ENCODE results near the gene CHCHD6.

DNA sequence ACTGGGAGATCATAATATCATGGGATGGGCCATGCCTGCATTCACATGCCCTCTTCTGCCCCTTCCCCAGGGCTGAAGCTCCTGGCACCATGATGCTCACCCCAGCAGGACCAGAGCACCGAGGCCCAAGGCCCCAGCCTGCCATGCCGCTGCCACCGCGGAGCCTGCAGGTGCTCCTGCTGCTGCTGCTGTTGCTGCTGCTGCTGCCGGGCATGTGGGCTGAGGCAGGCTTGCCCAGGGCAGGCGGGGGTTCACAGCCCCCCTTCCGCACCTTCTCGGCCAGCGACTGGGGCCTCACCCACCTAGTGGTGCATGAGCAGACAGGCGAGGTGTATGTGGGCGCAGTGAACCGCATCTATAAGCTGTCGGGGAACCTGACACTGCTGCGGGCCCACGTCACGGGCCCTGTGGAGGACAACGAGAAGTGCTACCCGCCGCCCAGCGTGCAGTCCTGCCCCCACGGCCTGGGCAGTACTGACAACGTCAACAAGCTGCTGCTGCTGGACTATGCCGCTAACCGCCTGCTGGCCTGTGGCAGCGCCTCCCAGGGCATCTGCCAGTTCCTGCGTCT is 284.5 kb downstream of the CHCHD6 start:
- no peak for TF ChIP-seq TEAD1 (CRISPR knock-in tag; IDR thresholded peaks at IDR 0.05)
- TF ChIP-seq, protein P1, sequence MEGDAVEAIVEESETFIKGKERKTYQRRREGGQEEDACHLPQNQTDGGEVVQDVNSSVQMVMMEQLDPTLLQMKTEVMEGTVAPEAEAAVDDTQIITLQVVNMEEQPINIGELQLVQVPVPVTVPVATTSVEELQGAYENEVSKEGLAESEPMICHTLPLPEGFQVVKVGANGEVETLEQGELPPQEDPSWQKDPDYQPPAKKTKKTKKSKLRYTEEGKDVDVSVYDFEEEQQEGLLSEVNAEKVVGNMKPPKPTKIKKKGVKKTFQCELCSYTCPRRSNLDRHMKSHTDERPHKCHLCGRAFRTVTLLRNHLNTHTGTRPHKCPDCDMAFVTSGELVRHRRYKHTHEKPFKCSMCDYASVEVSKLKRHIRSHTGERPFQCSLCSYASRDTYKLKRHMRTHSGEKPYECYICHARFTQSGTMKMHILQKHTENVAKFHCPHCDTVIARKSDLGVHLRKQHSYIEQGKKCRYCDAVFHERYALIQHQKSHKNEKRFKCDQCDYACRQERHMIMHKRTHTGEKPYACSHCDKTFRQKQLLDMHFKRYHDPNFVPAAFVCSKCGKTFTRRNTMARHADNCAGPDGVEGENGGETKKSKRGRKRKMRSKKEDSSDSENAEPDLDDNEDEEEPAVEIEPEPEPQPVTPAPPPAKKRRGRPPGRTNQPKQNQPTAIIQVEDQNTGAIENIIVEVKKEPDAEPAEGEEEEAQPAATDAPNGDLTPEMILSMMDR (IDR thresholded peaks at IDR 0.05), result no peak
- TF ChIP-seq, protein P2, sequence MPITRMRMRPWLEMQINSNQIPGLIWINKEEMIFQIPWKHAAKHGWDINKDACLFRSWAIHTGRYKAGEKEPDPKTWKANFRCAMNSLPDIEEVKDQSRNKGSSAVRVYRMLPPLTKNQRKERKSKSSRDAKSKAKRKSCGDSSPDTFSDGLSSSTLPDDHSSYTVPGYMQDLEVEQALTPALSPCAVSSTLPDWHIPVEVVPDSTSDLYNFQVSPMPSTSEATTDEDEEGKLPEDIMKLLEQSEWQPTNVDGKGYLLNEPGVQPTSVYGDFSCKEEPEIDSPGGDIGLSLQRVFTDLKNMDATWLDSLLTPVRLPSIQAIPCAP (CRISPR knock-in tag; IDR thresholded peaks at IDR 0.05), result no peak
- TF ChIP-seq, protein P3, sequence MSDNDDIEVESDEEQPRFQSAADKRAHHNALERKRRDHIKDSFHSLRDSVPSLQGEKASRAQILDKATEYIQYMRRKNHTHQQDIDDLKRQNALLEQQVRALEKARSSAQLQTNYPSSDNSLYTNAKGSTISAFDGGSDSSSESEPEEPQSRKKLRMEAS (CRISPR knock-in tag; IDR thresholded peaks at IDR 0.05), result no peak
- TF ChIP-seq, protein P4, sequence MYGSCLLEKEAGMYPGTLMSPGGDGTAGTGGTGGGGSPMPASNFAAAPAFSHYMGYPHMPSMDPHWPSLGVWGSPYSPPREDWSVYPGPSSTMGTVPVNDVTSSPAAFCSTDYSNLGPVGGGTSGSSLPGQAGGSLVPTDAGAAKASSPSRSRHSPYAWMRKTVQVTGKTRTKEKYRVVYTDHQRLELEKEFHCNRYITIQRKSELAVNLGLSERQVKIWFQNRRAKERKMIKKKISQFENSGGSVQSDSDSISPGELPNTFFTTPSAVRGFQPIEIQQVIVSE (CRISPR knock-in tag; IDR thresholded peaks at IDR 0.05; ENCODE audit: borderline replicate concordance), result no peak
- TF ChIP-seq, protein P5, sequence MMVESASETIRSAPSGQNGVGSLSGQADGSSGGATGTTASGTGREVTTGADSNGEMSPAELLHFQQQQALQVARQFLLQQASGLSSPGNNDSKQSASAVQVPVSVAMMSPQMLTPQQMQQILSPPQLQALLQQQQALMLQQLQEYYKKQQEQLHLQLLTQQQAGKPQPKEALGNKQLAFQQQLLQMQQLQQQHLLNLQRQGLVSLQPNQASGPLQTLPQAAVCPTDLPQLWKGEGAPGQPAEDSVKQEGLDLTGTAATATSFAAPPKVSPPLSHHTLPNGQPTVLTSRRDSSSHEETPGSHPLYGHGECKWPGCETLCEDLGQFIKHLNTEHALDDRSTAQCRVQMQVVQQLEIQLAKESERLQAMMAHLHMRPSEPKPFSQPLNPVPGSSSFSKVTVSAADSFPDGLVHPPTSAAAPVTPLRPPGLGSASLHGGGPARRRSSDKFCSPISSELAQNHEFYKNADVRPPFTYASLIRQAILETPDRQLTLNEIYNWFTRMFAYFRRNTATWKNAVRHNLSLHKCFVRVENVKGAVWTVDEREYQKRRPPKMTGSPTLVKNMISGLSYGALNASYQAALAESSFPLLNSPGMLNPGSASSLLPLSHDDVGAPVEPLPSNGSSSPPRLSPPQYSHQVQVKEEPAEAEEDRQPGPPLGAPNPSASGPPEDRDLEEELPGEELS (CRISPR knock-in tag; IDR thresholded peaks at IDR 0.05), result no peak
- no peak for TF ChIP-seq ZNF416 (CRISPR knock-in tag; IDR thresholded peaks at IDR 0.05)
- TF ChIP-seq, protein P6, sequence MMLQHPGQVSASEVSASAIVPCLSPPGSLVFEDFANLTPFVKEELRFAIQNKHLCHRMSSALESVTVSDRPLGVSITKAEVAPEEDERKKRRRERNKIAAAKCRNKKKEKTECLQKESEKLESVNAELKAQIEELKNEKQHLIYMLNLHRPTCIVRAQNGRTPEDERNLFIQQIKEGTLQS (CRISPR knock-in tag; conservative IDR thresholded peaks at IDR 0.05), result no peak

All from WTC11 (cell line).